ENCODE results near the gene HMCN2. TPM values are rescaled to one million over a fixed set of nuclear protein-coding genes. Genes with fewer than 3 reads are reported as not detected.

The HMCN2 gene
- total RNA-seq, 1 donor from 2014 or later, result 0.15 TPM

- H3K9ac ChIP-seq, result no peak overlapping the region
- peak; percentile 79 for DNase-seq (ENCODE audit: low spot score)
Observed at GRCh38 chr9:130298662-130299279, 33.2 kb downstream of the HMCN2 start.

GRCh38 chr9:130299785-130300615 is 34.4 kb downstream of the HMCN2 start:
- no peak overlapping the region for H3K4me3 Mint-ChIP-seq
- TF ChIP-seq EZH2phosphoT487 (IDR thresholded peaks at IDR 0.05) (no peak), EZH2 (IDR thresholded peaks at IDR 0.05) (no peak), CTCF (IDR thresholded peaks at IDR 0.05) (no peak)
- Histone ChIP-seq H3K27ac (no peak overlapping the region), H3K4me3 (no peak overlapping the region), H3K27me3 (no peaks in the 10 kb centered on the region), H3F3A (ENCODE audit: low read depth) (no peaks in the 10 kb centered on the region), H3K9me3 (ENCODE audit: low read depth) (no peaks in the 10 kb centered on the region), H4K20me1 (ENCODE audit: low read depth) (no peaks in the 10 kb centered on the region), H3K4me1 (no peaks in the 10 kb centered on the region), H3K36me3 (no peaks in the 10 kb centered on the region), H3K79me2 (ENCODE audit: low read depth) (no peaks in the 10 kb centered on the region), H3K9ac (no peak overlapping the region), H2AFZ (replicated peaks) (no peak overlapping the region), H3K4me2 (no peak overlapping the region)
- no peaks in the 10 kb centered on the region for H3K4me1 Mint-ChIP-seq
- no peaks in the 10 kb centered on the region for H3K9me3 Mint-ChIP-seq
- H3K36me3 Mint-ChIP-seq, result no peaks in the 10 kb centered on the region
- H3K27me3 Mint-ChIP-seq (ENCODE audit: insufficient read depth, low read depth), result peaks cover 22% of the 10 kb centered on the region
- no peak overlapping the region for H3K27ac Mint-ChIP-seq
- DNase-seq (ENCODE audit: low spot score), result no peak

More at GRCh38 chr9:130298662-130299279, 33.2 kb downstream of the HMCN2 start:
- Histone ChIP-seq H3K4me1 (no peaks in the 10 kb centered on the region), H3K27ac (no peak overlapping the region), H3K4me3 (no peak overlapping the region), H3F3A (ENCODE audit: low read depth) (no peaks in the 10 kb centered on the region), H3K27me3 (no peaks in the 10 kb centered on the region), H3K79me2 (ENCODE audit: low read depth) (no peaks in the 10 kb centered on the region), H3K36me3 (no peaks in the 10 kb centered on the region), H4K20me1 (ENCODE audit: low read depth) (no peaks in the 10 kb centered on the region), H2AFZ (replicated peaks) (no peak overlapping the region), H3K4me2 (no peak overlapping the region), H3K9me3 (ENCODE audit: low read depth) (no peaks in the 10 kb centered on the region)
- Mint-ChIP-seq H3K27ac (no peak overlapping the region), H3K27me3 (ENCODE audit: insufficient read depth, low read depth) (peaks cover 25% of the 10 kb centered on the region), H3K36me3 (no peaks in the 10 kb centered on the region), H3K4me3 (no peak overlapping the region), H3K4me1 (no peaks in the 10 kb centered on the region), H3K9me3 (no peaks in the 10 kb centered on the region)
- TF ChIP-seq CTCF (IDR thresholded peaks at IDR 0.05) (no peak), EZH2phosphoT487 (IDR thresholded peaks at IDR 0.05) (no peak), EZH2 (IDR thresholded peaks at IDR 0.05) (no peak)

- no peaks in the 10 kb centered on the region for H3K4me1 ChIP-seq
- H3K36me3 ChIP-seq, result no peaks in the 10 kb centered on the region
- H4K20me1 ChIP-seq (ENCODE audit: low read depth), result no peaks in the 10 kb centered on the region
- H3K79me2 ChIP-seq (ENCODE audit: low read depth), result no peaks in the 10 kb centered on the region
- H3K9ac ChIP-seq, result no peak overlapping the region
- TF ChIP-seq EZH2phosphoT487 (IDR thresholded peaks at IDR 0.05) (no peak), EZH2 (IDR thresholded peaks at IDR 0.05) (no peak), CTCF (IDR thresholded peaks at IDR 0.05) (no peak)
- no peak overlapping the region for H2AFZ ChIP-seq (replicated peaks)
- no peaks in the 10 kb centered on the region for H3F3A ChIP-seq (ENCODE audit: low read depth)
- H3K27ac ChIP-seq, result no peak overlapping the region
- Mint-ChIP-seq H3K9me3 (no peaks in the 10 kb centered on the region), H3K27me3 (ENCODE audit: insufficient read depth, low read depth) (peaks cover 24% of the 10 kb centered on the region), H3K4me3 (no peak overlapping the region), H3K36me3 (no peaks in the 10 kb centered on the region), H3K27ac (no peak overlapping the region), H3K4me1 (no peaks in the 10 kb centered on the region)
- no peak overlapping the region for H3K4me2 ChIP-seq
- no peak for DNase-seq (ENCODE audit: low spot score)
- H3K9me3 ChIP-seq (ENCODE audit: low read depth), result no peaks in the 10 kb centered on the region
- no peaks in the 10 kb centered on the region for H3K27me3 ChIP-seq
- no peak overlapping the region for H3K4me3 ChIP-seq
Observed at GRCh38 chr9:130300739-130301138, 35.2 kb downstream of the HMCN2 start.

Measured in neural progenitor cell (in vitro differentiated cells).